Upper lobe of right lung (tissue), 1 donor: ENCODE measurements around the gene CC2D1A. TPM values are rescaled to one million over a fixed set of nuclear protein-coding genes. Genes with fewer than 3 reads are reported as not detected.

ENCODE experiments used
- ATAC-seq: fragments of 200-7000 bp; cut with Tn5 transposase; one replicate; pipeline ENCODE4 v1.9.1; 2020; ENCODE audit warnings: mild to moderate bottlenecking, moderate library complexity
- DNase-seq: peaks from one replicate; pipeline ENCODE4 v3.0.0-alpha.2; 2020
- H3K27ac ChIP-seq: fragments of 200-600 bp; one replicate; pipeline ENCODE4 v1.8.0; 2022
- H3K27me3 ChIP-seq: fragments of 200-600 bp; one replicate; pipeline ENCODE4 v1.8.0; 2022; ENCODE audit warnings: mild to moderate bottlenecking
- H3K36me3 ChIP-seq: fragments of 200-600 bp; one replicate; pipeline ENCODE4 v1.8.0; 2022
- H3K4me1 ChIP-seq: fragments of 200-600 bp; one replicate; pipeline ENCODE4 v1.8.0; 2022
- H3K4me3 ChIP-seq: fragments of 200-600 bp; one replicate; pipeline ENCODE4 v1.8.0; 2022; ENCODE audit warnings: mild to moderate bottlenecking
- H3K9me3 ChIP-seq: fragments of 200-600 bp; one replicate; pipeline ENCODE4 v1.8.0; 2022
- intact Hi-C: fragments of 100-400 bp; cut with DNase I; formaldehyde crosslinking; loops from one replicate; pipeline ENCODE4 v1.11.0; 2022
- total RNA-seq: library from RNA; stranded (reverse); fragmentation: NEBNext Ultra II Directional; extraction: Animal tissue kit (Norgen Biotek cat#: 25700); gene quantifications from one replicate; pipeline ENCODE4 v1.2.1, GENCODE V29; 2021
- TF ChIP-seq, protein P1 (sequence below): fragments of 200-600 bp; IDR thresholded peaks from one replicate; pipeline ENCODE4 v1.8.0; 2022; ENCODE audit warnings: antibody characterized with exemption
- donor health status: DM: no; HTN: yes; CAD: no; lungs with severe emphysema.

Gene CC2D1A
- total RNA-seq, 1 donor from 2014 or later: 28.9 TPM

DNA sequence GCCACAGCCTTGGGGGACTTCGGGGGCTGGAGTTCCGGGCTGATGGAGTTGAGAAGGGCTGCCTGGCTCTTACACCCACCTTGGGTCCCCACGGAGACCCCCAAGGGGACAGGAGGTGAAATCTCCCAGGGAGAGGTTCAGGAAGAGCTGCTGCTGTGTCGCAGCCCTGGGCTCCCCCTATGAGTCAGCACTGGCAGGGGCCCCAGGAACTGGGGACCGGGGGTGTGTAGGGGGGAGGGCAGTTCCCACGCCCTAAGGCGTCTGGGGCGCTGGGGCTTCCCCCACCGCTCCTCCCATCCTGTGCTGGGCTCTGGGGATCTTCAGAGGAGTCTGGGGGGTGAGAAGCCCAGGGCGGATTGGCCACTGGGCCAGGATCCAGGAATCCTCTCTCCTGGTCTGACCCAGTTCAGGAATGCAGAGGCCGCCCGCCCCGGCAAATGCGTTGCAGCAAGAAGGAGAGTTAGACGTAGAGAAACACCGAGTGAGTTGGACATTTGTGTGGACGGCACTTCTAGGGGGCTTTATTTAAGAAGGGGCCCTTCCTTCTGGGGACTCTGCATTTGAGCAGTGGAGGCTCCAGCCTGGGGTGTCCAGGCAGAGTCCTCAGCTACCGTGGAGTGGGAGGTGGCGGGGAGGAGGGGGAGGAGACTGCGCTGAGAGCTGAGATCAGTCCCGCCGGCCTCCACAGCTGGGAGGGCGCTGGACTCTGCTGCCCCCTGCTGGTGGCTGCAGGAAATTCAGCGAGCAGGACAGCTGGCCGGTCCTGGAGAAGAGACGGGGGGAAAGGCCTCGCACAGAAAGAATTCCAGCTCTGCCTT, 44.1 kb upstream of the CC2D1A start:
- Histone ChIP-seq H3K4me1 (peaks cover 33% of the 10 kb centered on the region), H3K27me3 (no peaks in the 10 kb centered on the region), H3K4me3 (peak overlapping the region; percentile 54), H3K27ac (peak overlapping the region; percentile 94), H3K9me3 (no peaks in the 10 kb centered on the region), H3K36me3 (no peaks in the 10 kb centered on the region)
- intact Hi-C loops: loop anchor here (5.0 kb wide), 1 partner anchor 75 kb away; no protein-coding TSS in a partner anchor
- ATAC-seq: peak; percentile 96
- peak; percentile 96 for DNase-seq
- TF ChIP-seq, protein P1, sequence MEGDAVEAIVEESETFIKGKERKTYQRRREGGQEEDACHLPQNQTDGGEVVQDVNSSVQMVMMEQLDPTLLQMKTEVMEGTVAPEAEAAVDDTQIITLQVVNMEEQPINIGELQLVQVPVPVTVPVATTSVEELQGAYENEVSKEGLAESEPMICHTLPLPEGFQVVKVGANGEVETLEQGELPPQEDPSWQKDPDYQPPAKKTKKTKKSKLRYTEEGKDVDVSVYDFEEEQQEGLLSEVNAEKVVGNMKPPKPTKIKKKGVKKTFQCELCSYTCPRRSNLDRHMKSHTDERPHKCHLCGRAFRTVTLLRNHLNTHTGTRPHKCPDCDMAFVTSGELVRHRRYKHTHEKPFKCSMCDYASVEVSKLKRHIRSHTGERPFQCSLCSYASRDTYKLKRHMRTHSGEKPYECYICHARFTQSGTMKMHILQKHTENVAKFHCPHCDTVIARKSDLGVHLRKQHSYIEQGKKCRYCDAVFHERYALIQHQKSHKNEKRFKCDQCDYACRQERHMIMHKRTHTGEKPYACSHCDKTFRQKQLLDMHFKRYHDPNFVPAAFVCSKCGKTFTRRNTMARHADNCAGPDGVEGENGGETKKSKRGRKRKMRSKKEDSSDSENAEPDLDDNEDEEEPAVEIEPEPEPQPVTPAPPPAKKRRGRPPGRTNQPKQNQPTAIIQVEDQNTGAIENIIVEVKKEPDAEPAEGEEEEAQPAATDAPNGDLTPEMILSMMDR: peak; percentile 99

- TF ChIP-seq, protein P1: no peak
- Histone ChIP-seq H3K27ac (peak overlapping the region; percentile 24), H3K36me3 (no peaks in the 10 kb centered on the region), H3K4me1 (peaks cover 33% of the 10 kb centered on the region), H3K9me3 (no peaks in the 10 kb centered on the region), H3K27me3 (no peaks in the 10 kb centered on the region), H3K4me3 (no peak overlapping the region)
- ATAC-seq (no peak), DNase-seq (no peak)
- intact Hi-C loops: loop anchor here (5.0 kb wide), 1 partner anchor 77 kb away; no protein-coding TSS in a partner anchor
Measured at GRCh38 chr19:13864046-13864666, 41.8 kb upstream of the CC2D1A start.

- H3K9me3 ChIP-seq: no peaks in the 10 kb centered on the region
- intact Hi-C loops: loop anchor here (5.0 kb wide), 1 partner anchor 78 kb away; no protein-coding TSS in a partner anchor
- ATAC-seq (no peak), DNase-seq (no peak)
- no peaks in the 10 kb centered on the region for H3K36me3 ChIP-seq
- TF ChIP-seq, protein P1: no peak
- H3K4me3 ChIP-seq: peak overlapping the region; percentile 61
- peaks cover 33% of the 10 kb centered on the region for H3K4me1 ChIP-seq
- no peaks in the 10 kb centered on the region for H3K27me3 ChIP-seq
- H3K27ac ChIP-seq: peak overlapping the region; percentile 24
Measured at GRCh38 chr19:13864667-13865570, 41.1 kb upstream of the CC2D1A start.

DNA sequence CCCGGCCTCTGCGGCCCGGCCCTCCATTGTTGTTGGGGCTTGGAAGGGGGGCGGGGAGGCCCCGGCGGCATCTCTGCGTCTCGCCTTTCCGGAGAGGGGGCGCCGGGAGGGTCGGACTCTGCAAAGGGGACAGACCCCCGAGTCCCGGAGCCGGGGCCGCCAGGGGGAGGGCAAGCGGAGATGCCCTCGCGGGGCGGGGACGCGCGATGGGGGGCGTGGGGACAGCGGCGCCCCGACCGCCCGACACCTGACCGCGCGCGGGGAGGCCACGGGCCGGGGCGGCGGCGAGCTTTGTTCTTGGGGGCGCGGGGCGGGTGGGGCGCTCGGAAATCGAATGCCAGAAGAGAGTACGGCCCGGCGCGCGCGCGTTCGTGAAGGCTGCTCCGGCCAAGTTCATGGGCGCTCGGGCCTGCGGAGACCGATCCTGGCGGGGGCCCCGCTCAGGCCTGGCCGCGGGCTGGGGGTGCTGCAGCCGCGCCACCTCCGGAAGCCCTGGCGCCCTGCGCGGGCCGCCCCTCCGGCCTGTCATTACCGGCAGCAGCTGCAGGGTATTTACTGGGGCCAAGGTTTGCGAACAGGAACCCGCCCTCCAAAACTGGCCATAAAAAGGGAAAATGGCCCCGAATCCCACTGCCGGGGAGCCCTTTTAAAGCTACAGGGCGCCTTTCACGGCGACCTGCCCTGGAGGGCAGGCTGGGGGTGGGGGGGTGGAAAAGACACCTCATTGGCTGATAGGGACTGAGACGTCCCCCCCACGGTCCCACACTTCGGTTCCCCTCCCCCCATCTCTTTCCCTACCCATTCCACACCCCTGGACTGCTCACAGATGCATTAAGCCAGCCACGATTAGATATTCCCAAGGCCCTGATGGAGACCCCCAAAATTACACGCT, 40.2 kb upstream of the CC2D1A start:
- H3K36me3 ChIP-seq: no peaks in the 10 kb centered on the region
- peak overlapping the region; percentile 47 for H3K27ac ChIP-seq
- intact Hi-C loops: no loop called here
- no peaks in the 10 kb centered on the region for H3K9me3 ChIP-seq
- H3K4me3 ChIP-seq: peak overlapping the region; percentile 61
- TF ChIP-seq, protein P1: no peak
- no peaks in the 10 kb centered on the region for H3K27me3 ChIP-seq
- DNase-seq (no peak), ATAC-seq (no peak)
- peaks cover 32% of the 10 kb centered on the region for H3K4me1 ChIP-seq
